Thyroid gland (tissue), 4 donors: ENCODE results near the gene ELL.

Source experiments
- POLR2A ChIP-seq, 2 donors: fragments of 450-650 bp; IDR thresholded peaks; one replicate each; pipeline ENCODE4 v1.6.1; 2017; ENCODE audit warnings: antibody characterized with exemption in 2 of 2, mild to moderate bottlenecking in 2 of 2, moderate library complexity in 1 of 2
- TF ChIP-seq, protein P1 (sequence below), 6 experiments: fragments of 200-600 bp in 3 of 6; fragments of 450-650 bp in 3 of 6; sonication (generic) in 3 of 6; IDR thresholded peaks; one replicate each; pipeline ENCODE4 v1.5.1; 2016 to 2019; ENCODE audit warnings: antibody characterized with exemption in 6 of 6, mild to moderate bottlenecking in 2 of 6, inconsistent platforms in 1 of 6, moderate library complexity in 1 of 6

- TF ChIP-seq, protein P1, sequence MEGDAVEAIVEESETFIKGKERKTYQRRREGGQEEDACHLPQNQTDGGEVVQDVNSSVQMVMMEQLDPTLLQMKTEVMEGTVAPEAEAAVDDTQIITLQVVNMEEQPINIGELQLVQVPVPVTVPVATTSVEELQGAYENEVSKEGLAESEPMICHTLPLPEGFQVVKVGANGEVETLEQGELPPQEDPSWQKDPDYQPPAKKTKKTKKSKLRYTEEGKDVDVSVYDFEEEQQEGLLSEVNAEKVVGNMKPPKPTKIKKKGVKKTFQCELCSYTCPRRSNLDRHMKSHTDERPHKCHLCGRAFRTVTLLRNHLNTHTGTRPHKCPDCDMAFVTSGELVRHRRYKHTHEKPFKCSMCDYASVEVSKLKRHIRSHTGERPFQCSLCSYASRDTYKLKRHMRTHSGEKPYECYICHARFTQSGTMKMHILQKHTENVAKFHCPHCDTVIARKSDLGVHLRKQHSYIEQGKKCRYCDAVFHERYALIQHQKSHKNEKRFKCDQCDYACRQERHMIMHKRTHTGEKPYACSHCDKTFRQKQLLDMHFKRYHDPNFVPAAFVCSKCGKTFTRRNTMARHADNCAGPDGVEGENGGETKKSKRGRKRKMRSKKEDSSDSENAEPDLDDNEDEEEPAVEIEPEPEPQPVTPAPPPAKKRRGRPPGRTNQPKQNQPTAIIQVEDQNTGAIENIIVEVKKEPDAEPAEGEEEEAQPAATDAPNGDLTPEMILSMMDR (IDR thresholded peaks at IDR 0.05): no peak
- no peak for TF ChIP-seq POLR2A (IDR thresholded peaks at IDR 0.05)
These were observed 19.6 kb downstream of the ELL start for GRCh38 chr19:18502246-18502637.
